ENCODE measurements around the gene SH3GL1.
A peak's percentile ranks its signal among the peaks of the same experiment; 100 is the strongest.

Gene SH3GL1

DNA sequence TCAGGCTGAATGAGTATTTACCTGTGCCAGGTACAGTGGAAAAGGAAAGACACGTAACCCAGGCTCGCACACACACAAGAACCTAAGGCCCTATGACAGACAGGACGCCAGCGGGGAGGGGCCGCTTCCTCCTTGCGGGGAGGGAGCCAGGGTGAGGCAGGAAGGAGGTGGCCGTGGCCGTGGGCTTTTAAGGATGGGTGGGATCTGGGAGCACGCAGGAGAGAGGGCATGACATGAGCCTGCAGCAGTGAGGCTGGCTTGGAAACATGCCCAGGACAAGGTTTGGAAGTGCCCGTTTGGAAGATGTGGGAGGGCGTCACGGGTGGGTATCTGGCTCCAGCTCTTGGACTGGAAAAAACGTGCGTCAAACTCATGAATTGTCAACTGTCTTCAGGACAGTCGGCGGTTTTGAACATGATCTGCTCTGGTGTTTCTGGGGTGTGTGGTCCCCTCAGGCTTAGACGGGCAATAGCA, 20.1 kb downstream of the SH3GL1 start:
- no peaks in the 10 kb centered on the region for H3K27me3 ChIP-seq (ENCODE audit: insufficient read depth, low read length)
- peaks cover 10% of the 10 kb centered on the region for H3K79me2 ChIP-seq (ENCODE audit: control insufficient read depth, insufficient read depth, low read length, poor library complexity)
- H4K91ac ChIP-seq (ENCODE audit: low read depth, low read length): no peak overlapping the region
- H3K4me2 ChIP-seq (ENCODE audit: low read length): no peak overlapping the region
- H2BK120ac ChIP-seq (ENCODE audit: insufficient read depth, low read length, poor library complexity): no peak overlapping the region
- peaks cover 20 to 23% of the 10 kb centered on the region in 2 experiments for H3K4me1 ChIP-seq (ENCODE audit: control insufficient read depth in 1 of 2, insufficient read depth in 2 of 2, low read length in 2 of 2)
- H2BK12ac ChIP-seq (ENCODE audit: low read length): no peak overlapping the region
- H3K36me3 ChIP-seq (ENCODE audit: control insufficient read depth in 1 of 2, insufficient read depth in 2 of 2, low read length in 2 of 2): peaks cover 18 to 34% of the 10 kb centered on the region in 2 experiments
- no peak overlapping the region for H3K18ac ChIP-seq (ENCODE audit: low read length)
- no peak overlapping the region for H3K9ac ChIP-seq (ENCODE audit: low read length)
- H3K23ac ChIP-seq (ENCODE audit: low read length): no peak overlapping the region
- H3K9me3 ChIP-seq (ENCODE audit: insufficient read depth, low read depth, low read length): peaks cover 3% of the 10 kb centered on the region
- H3K27ac ChIP-seq (ENCODE audit: low read depth, low read length): no peak overlapping the region
- H3K14ac ChIP-seq (ENCODE audit: low read length): no peak overlapping the region
- H4K8ac ChIP-seq (ENCODE audit: low read depth, low read length): no peak overlapping the region
- peak in 1 of 2 donors; percentile 29 for DNase-seq
- H2AK5ac ChIP-seq (ENCODE audit: low read length): no peak overlapping the region
- H4K12ac ChIP-seq (ENCODE audit: low read depth, low read length): no peak overlapping the region
- no peak overlapping the region for H2AFZ ChIP-seq (ENCODE audit: insufficient read depth, low read length, poor library complexity)
- no peak overlapping the region for H3K4ac ChIP-seq (ENCODE audit: low read depth, low read length)
- H3K79me1 ChIP-seq (ENCODE audit: low read length): peaks cover 14% of the 10 kb centered on the region
- no peak overlapping the region for H2BK5ac ChIP-seq (ENCODE audit: low read depth, low read length, poor library complexity)
- no peak overlapping the region for H3K4me3 ChIP-seq (ENCODE audit: low read depth, low read length)
- WGBS (ENCODE audit: extremely low coverage, insufficient coverage, insufficient read length): no CpG with 5 or more reads among the region's 17 CpGs

DNA sequence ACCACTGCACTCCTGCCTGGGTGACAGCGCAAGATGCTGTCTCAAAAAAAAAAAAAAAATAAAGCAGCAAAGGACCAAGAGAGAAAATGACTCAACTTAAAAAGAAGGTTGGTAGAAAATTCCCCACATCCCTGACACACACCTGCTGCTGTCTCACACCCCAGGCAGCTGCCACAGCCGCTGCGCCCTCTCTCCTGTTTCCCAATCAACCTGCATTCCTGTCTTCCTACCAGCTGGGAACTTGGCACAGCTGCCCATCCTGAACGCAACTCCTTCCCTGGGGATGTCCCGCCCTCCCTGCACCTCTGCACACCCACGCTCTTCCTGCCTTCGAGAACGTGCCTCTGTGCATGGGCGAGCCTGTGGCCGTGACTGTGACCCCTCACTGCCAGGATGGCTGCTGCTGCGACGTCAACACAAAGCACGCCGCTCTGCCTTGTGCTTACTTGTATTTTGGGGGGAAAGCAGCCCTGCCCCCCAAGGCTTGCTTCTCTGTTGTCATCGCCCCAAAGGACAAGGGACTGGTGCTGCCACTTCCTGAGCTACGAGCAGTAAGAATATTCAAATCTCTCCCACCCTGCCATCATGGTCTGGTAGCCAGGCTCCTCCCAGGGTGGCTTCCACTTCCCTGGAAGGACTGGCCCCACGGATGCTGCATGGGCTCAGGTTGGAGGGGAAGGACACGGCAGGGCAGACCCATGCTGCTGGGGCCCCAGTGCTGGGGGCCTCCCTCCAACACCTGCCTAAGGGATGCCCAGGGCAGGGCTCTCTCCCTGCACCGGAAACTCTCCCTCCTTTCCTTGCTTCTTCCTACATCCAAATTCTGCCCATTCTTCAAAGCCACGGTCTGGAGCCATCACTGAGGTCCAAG, 20.7 kb downstream of the SH3GL1 start:
- Histone ChIP-seq H2AK5ac (ENCODE audit: low read length) (no peak overlapping the region), H3K27me3 (ENCODE audit: insufficient read depth, low read length) (no peaks in the 10 kb centered on the region)
- peak; percentile 89 to 94 for DNase-seq

DNA sequence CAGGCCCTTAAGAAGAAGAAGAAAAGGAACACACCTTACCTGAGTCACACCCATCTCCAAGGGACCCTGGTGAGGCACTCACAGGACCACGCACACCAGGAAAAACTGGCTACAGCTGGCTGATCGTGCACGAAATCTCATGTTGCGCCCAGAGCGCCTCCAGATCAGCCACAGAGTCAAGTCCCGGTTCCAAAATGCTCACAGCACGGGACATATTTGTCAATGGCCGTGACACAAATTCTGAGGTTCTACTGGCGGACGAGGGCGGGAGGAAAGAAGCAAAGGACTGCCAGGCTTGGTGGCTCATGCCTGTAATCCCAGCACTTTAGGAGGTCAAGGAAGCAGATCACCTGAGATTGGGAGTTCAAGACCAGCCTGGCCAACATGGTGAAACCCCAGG, 21.5 kb downstream of the SH3GL1 start:
- Histone ChIP-seq H3K27me3 (ENCODE audit: insufficient read depth, low read length) (no peaks in the 10 kb centered on the region), H3K18ac (ENCODE audit: low read length) (no peak overlapping the region), H3K4me1 (ENCODE audit: control insufficient read depth in 1 of 2, insufficient read depth in 2 of 2, low read length in 2 of 2) (peaks cover 33 to 37% of the 10 kb centered on the region in 2 experiments), H3K23ac (ENCODE audit: low read length) (no peak overlapping the region), H3K9me3 (ENCODE audit: insufficient read depth, low read depth, low read length) (peaks cover 3% of the 10 kb centered on the region), H3K4ac (ENCODE audit: low read depth, low read length) (peak overlapping the region; percentile 8), H3K9ac (ENCODE audit: low read length) (no peak overlapping the region), H3K27ac (ENCODE audit: low read depth, low read length) (no peak overlapping the region), H2AFZ (ENCODE audit: insufficient read depth, low read length, poor library complexity) (no peak overlapping the region), H2BK120ac (ENCODE audit: insufficient read depth, low read length, poor library complexity) (no peak overlapping the region), H4K91ac (ENCODE audit: low read depth, low read length) (no peak overlapping the region), H3K14ac (ENCODE audit: low read length) (no peak overlapping the region), H3K79me1 (ENCODE audit: low read length) (peaks cover 25% of the 10 kb centered on the region), H4K8ac (ENCODE audit: low read depth, low read length) (no peak overlapping the region), H4K12ac (ENCODE audit: low read depth, low read length) (no peak overlapping the region), H2BK5ac (ENCODE audit: low read depth, low read length, poor library complexity) (no peak overlapping the region), H2AK5ac (ENCODE audit: low read length) (no peak overlapping the region), H3K79me2 (ENCODE audit: control insufficient read depth, insufficient read depth, low read length, poor library complexity) (peaks cover 16% of the 10 kb centered on the region), H2BK12ac (ENCODE audit: low read length) (no peak overlapping the region), H3K36me3 (ENCODE audit: control insufficient read depth in 1 of 2, insufficient read depth in 2 of 2, low read length in 2 of 2) (peaks cover 7 to 22% of the 10 kb centered on the region in 2 experiments), H3K4me3 (ENCODE audit: low read depth, low read length) (no peak overlapping the region), H3K4me2 (ENCODE audit: low read length) (no peak overlapping the region)
- WGBS (ENCODE audit: extremely low coverage, insufficient coverage, insufficient read length): no CpG with 5 or more reads among the region's 11 CpGs
- no peak for DNase-seq

More for the DNA sequence above, 20.7 kb downstream of the SH3GL1 start:
- H3K4ac ChIP-seq (ENCODE audit: low read depth, low read length): peak overlapping the region; percentile 39
- no peak overlapping the region for H2BK120ac ChIP-seq (ENCODE audit: insufficient read depth, low read length, poor library complexity)
- H3K4me2 ChIP-seq (ENCODE audit: low read length): no peak overlapping the region
- no peak overlapping the region for H2BK5ac ChIP-seq (ENCODE audit: low read depth, low read length, poor library complexity)
- H3K79me2 ChIP-seq (ENCODE audit: control insufficient read depth, insufficient read depth, low read length, poor library complexity): peaks cover 13% of the 10 kb centered on the region
- H4K8ac ChIP-seq (ENCODE audit: low read depth, low read length): no peak overlapping the region
- peaks cover 25 to 30% of the 10 kb centered on the region in 2 experiments for H3K4me1 ChIP-seq (ENCODE audit: control insufficient read depth in 1 of 2, insufficient read depth in 2 of 2, low read length in 2 of 2)
- H3K4me3 ChIP-seq (ENCODE audit: low read depth, low read length): peak overlapping the region; percentile 41
- H3K27ac ChIP-seq (ENCODE audit: low read depth, low read length): no peak overlapping the region
- WGBS (ENCODE audit: extremely low coverage, insufficient coverage, insufficient read length): no CpG with 5 or more reads among the region's 20 CpGs
- H3K36me3 ChIP-seq (ENCODE audit: control insufficient read depth in 1 of 2, insufficient read depth in 2 of 2, low read length in 2 of 2): peaks cover 13 to 29% of the 10 kb centered on the region in 2 experiments
- no peak overlapping the region for H3K23ac ChIP-seq (ENCODE audit: low read length)
- H4K12ac ChIP-seq (ENCODE audit: low read depth, low read length): no peak overlapping the region
- no peak overlapping the region for H3K14ac ChIP-seq (ENCODE audit: low read length)
- no peak overlapping the region for H2AFZ ChIP-seq (ENCODE audit: insufficient read depth, low read length, poor library complexity)
- H3K9ac ChIP-seq (ENCODE audit: low read length): no peak overlapping the region
- peaks cover 18% of the 10 kb centered on the region for H3K79me1 ChIP-seq (ENCODE audit: low read length)
- H3K9me3 ChIP-seq (ENCODE audit: insufficient read depth, low read depth, low read length): peaks cover 3% of the 10 kb centered on the region
- H4K91ac ChIP-seq (ENCODE audit: low read depth, low read length): no peak overlapping the region
- H2BK12ac ChIP-seq (ENCODE audit: low read length): no peak overlapping the region
- H3K18ac ChIP-seq (ENCODE audit: low read length): peak overlapping the region; percentile 5

DNA sequence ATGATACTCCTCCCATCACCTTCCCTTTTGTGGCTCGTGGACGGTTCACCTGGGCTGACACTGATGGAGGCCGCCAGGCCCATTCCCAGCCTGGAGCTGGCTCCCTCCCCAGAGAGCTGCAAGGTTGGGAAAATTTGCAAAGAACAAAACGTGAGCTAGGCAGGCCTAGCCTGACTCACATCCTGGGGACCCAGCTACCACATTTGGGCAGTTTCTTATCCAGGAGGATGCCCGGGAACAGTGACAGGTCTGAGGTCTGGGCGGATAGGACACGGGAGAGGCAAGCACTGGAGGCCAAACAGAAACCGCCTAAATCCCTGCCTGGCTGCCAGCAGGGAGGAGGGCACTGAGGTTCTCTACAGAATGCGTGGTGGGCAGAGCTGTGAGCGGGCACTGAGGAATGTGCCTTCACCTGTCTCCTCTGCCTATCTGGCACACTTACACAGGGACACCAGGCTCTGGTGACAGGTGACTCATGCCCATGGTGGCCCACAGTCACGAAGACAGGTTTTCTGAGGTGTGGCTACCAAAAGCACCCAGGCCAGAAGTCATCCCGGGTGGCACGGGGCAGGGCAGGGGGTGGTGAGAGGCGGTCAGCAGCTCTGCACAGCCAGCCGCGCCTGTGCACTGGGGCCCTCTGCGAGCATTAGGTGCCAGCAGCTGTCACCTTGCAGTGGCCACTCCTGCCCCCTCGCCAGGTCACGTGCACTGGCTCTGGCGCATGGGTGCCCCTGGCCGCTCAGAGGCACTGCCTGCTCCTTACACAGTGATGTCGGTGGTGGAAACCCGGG, 23.2 kb downstream of the SH3GL1 start:
- no CpG with 5 or more reads among the region's 23 CpGs for WGBS (ENCODE audit: extremely low coverage, insufficient coverage, insufficient read length)
- peaks cover 3% of the 10 kb centered on the region for H3K9me3 ChIP-seq (ENCODE audit: insufficient read depth, low read depth, low read length)
- H3K79me2 ChIP-seq (ENCODE audit: control insufficient read depth, insufficient read depth, low read length, poor library complexity): peaks cover 23% of the 10 kb centered on the region
- no peak overlapping the region for H2BK5ac ChIP-seq (ENCODE audit: low read depth, low read length, poor library complexity)
- no peak overlapping the region for H3K23ac ChIP-seq (ENCODE audit: low read length)
- H3K4ac ChIP-seq (ENCODE audit: low read depth, low read length): no peak overlapping the region
- peak overlapping the region; percentile 39 for H3K18ac ChIP-seq (ENCODE audit: low read length)
- no peak overlapping the region for H3K14ac ChIP-seq (ENCODE audit: low read length)
- DNase-seq: no peak
- peaks cover 34% of the 10 kb centered on the region for H3K79me1 ChIP-seq (ENCODE audit: low read length)
- no peak overlapping the region for H3K4me3 ChIP-seq (ENCODE audit: low read depth, low read length)
- H2BK120ac ChIP-seq (ENCODE audit: insufficient read depth, low read length, poor library complexity): no peak overlapping the region
- H2AFZ ChIP-seq (ENCODE audit: insufficient read depth, low read length, poor library complexity): no peak overlapping the region
- no peak overlapping the region for H3K27ac ChIP-seq (ENCODE audit: low read depth, low read length)
- H4K8ac ChIP-seq (ENCODE audit: low read depth, low read length): no peak overlapping the region
- peaks cover 7 to 17% of the 10 kb centered on the region in 2 experiments for H3K36me3 ChIP-seq (ENCODE audit: control insufficient read depth in 1 of 2, insufficient read depth in 2 of 2, low read length in 2 of 2)
- H3K27me3 ChIP-seq (ENCODE audit: insufficient read depth, low read length): no peaks in the 10 kb centered on the region
- H3K9ac ChIP-seq (ENCODE audit: low read length): no peak overlapping the region
- no peak overlapping the region for H4K91ac ChIP-seq (ENCODE audit: low read depth, low read length)
- H2AK5ac ChIP-seq (ENCODE audit: low read length): no peak overlapping the region
- no peak overlapping the region for H3K4me2 ChIP-seq (ENCODE audit: low read length)
- H4K12ac ChIP-seq (ENCODE audit: low read depth, low read length): no peak overlapping the region
- H3K4me1 ChIP-seq (ENCODE audit: control insufficient read depth in 1 of 2, insufficient read depth in 2 of 2, low read length in 2 of 2): peaks cover 50 to 53% of the 10 kb centered on the region in 2 experiments
- no peak overlapping the region for H2BK12ac ChIP-seq (ENCODE audit: low read length)
